ENCODE measurements around the gene RELN. TPM values are rescaled to one million over a fixed set of nuclear protein-coding genes. Genes with fewer than 3 reads are reported as not detected.
"Not testable (repeated sequence)": the region's sequence is repeated elsewhere in the genome, so short reads cannot be mapped to it uniquely, and the experiment has no call there.

RELN gene
- total RNA-seq, 1 donor from 2014 or later, result 168 TPM

DNA sequence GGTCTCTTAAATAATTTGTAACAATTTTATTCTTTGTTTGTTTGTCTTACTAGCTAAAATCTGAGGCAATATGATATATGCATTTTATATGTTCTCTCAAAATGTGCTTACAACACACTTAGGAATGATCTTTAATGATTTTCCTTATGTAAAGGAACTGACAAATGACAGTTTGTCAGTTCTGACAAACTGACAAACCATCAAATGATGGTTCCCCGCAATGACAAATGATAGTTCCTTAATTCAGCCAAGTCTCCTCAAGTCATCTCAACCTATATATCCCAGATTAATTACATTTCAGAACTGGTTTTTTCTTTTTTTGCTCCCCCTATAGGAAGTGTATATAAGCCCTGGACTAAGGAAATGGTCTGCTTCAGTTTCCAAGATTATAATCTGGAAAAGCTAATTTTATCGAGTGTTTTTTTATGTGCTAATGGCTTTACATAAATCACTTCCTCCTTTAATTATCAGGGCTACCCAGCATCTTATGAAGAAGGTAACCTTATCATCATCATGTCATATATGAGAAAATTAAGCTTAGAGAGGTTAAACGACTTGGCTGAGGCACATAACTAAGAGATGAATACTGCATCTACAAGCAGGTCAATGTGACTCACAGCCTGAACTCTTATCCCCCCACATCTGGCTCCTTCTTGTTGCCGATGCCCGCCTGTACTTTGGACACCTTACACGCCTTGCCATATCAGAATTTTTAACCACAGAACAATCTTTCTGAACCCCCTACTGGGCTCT, 75.1 kb downstream of the RELN start:
- intact Hi-C loops (cut with DNase I), result no loop called here
- ATAC-seq (no peak), DNase-seq (ENCODE audit: low spot score) (no peak)

DNA sequence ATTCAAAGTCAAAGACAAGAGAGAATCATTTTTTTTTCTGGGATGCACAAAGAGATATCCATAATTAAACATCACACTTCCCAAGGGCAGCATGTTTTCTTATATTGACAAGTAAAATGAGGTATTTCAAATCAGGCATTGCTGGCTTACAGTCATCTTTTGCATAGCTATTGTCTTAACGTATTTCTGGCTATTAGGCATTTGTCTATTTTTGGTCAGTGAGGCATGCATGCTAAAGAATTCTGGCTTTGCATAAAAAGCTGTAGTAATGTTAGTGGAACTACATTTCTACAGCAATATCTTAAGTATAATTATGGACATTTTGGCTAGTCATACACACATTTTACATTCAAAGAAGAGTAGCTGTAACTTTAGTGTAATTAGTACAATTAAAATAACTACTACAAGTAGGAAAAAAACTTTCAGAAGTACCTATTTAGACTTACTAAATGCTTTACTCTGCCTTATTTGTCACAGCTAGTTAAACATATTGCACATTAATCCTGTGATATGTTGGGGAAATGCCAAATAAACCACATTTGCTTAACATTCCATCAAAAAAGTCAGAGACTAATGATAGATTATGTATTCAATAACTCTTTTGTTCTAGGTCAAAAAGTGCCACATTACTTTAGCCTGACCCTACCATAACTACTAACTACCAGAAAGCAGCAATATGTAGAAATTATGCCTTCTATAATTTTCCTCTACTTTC, 76.4 kb downstream of the RELN start:
- no peak for ATAC-seq
- intact Hi-C loops (cut with DNase I), result no loop called here

DNA sequence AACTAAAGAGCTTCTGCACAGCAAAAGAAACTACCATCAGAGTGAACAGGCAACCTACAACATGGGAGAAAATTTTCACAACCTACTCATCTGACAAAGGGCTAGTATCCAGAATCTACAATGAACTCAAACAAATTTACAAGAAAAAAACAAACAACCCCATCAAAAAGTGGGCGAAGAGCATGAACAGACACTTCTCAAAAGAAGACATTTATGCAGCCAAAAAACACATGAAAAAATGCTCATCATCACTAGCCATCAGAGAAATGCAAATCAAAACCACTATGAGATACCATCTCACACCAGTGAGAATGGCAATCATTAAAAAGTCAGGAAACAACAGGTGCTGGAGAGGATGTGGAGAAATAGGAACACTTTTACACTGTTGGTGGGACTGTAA, 78.4 kb downstream of the RELN start:
- intact Hi-C loops (cut with DNase I); DNase-seq (ENCODE audit: low spot score); ATAC-seq: not testable (repeated sequence)

More for the DNA sequence above, 76.4 kb downstream of the RELN start:
- DNase-seq (ENCODE audit: low spot score), result no peak

- DNase-seq (ENCODE audit: low spot score) (no peak), ATAC-seq (no peak)
- intact Hi-C loops (cut with DNase I), result no loop called here
Observed at GRCh38 chr7:103905997-103906396, 83.5 kb downstream of the RELN start.

DNA sequence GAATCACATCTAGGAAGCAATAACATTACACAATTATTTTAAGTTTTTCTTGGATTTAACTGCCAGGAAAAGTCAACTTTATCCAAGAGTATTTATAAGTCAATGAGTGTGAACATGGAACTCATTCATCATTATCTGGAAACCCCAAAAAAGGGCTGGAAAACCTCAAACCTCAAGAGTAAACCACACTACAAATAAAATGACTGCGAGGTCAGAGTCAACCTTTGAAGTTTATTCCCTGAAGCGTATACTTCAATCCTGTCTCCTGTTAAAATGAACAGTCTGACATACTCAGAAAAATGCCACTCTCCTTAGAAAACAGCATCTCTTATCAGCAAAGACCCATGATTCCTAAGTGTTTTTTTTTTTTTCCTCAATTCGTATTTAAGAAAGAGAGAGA, 86.5 kb downstream of the RELN start:
- no peak for ATAC-seq
- DNase-seq (ENCODE audit: low spot score), result no peak
- intact Hi-C loops (cut with DNase I), result no loop called here

- intact Hi-C loops (cut with DNase I); ATAC-seq; DNase-seq (ENCODE audit: low spot score): not testable (repeated sequence)
Observed at GRCh38 chr7:103896826-103897225, 92.6 kb downstream of the RELN start.

DNA sequence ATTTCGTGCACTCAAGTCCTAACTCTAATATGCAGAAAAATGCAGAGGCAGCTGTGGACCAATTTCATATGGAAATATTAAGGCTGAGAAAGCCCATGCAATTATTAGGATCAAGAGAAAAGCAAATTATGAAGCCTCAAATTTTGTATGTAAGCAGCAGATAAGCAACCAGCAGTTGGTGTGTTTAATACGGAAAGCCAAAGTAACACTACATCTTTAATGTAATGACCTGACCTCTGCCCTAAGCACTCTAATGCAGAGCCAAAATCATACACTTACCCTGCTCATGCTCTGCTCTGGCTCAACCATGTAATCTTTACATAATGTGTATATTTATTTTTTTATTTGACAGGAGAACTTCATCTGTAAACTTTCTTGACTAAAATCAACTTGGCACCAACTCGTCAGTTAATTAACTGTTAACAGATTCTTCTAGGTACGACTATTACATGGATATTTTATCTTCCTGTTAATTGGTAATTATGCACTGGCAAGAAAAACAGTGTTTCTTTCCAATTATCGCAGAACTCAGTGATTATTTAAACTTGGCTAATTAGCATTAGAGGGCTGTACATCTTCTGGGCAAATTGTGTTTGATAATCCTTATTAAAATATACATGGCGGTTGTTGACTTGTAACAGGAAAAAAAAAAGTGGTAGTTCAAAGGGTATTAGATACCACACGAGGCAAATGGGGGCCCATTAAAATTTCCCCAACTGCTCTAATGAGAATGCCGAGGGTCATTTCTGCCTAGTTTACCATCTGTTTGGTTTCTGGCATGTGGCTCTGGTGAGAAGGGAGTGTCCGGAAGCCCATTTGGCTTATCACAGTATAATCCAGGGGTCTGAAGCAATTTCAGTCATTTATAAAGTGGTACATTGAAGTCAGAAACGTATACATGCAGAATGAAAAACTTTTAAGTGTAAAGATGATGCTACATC, 94.5 kb downstream of the RELN start:
- intact Hi-C loops (cut with DNase I), result no loop called here
- ATAC-seq, result no peak
- DNase-seq (ENCODE audit: low spot score), result no peak

DNA sequence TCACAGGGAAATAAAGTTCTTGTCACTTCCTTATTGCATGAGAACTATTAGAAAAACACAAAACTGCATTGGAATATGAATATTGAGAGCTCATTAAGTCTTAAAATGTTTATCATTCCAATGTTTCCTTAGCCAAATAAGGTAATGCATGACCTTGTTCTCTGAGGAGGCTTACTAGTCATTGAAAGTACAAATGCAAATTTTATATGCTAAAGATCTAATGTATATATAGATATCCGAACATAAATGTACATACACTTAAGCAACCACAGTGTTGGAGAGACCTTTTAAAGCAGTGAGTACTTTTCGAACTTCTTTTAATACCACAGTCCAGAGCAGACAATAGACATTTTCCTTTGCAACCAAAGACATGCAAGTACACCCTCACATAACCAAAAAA, 96.1 kb downstream of the RELN start:
- ATAC-seq (no peak), DNase-seq (ENCODE audit: low spot score) (no peak)
- intact Hi-C loops (cut with DNase I), result no loop called here

GRCh38 chr7:103889451-103889850, 100.0 kb downstream of the RELN start:
- intact Hi-C loops (cut with DNase I), result no loop called here
- no peak for ATAC-seq
- no peak for DNase-seq (ENCODE audit: low spot score)

DNA sequence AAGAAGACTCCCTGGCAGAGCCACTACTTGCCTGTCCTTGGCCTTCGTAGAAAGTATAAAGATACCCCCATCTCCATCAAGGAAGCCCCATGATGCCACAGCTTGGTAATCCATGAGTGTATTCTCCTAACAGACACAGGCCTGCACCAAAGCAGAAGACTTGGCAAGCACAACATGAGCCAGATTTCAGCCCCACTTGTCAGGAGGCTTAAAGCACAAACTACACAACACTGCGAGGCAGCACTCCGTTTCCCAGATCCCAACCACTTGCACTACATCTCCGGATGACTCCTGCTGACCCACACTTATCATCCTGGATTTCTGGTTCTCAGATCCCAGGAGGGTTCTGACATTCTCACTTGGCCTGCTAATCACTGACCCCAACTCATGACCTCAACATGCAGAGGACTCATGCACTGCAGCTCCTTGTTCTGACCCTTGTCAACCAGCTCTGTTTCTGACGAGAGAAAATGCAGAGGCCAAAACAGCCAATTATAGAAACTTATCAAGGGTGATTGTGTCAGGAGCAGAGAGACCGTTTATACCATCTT, 100.8 kb downstream of the RELN start:
- no peak for ATAC-seq
- intact Hi-C loops (cut with DNase I), result no loop called here
- no peak for DNase-seq (ENCODE audit: low spot score)

GRCh38 chr7:103887853-103888602, 101.4 kb downstream of the RELN start:
- intact Hi-C loops (cut with DNase I), result no loop called here
- DNase-seq (ENCODE audit: low spot score), result no peak
- no peak for ATAC-seq

DNA sequence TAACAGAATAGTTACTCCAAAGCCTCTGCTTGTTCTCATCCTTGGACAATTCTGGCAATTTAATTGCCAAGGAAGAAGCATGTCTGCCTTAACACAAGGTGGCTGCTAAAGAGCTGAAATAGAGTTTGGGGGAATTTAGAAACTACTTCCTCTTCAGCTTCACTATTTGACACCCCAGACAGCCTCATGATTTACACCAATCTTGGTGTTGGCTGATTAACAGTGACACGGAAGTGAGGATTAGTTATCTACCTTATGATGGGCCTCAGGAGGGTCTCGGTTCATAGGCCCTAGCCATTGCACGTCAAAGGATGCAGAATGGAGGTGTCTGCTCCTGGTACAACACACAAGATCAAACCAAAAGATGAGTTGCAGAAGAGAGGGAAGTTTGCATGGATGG, 102.4 kb downstream of the RELN start:
- intact Hi-C loops (cut with DNase I), result no loop called here
- ATAC-seq (no peak), DNase-seq (ENCODE audit: low spot score) (no peak)

- DNase-seq (ENCODE audit: low spot score) (no peak), ATAC-seq (no peak)
- intact Hi-C loops (cut with DNase I), result no loop called here
Observed at GRCh38 chr7:103879928-103880600, 109.4 kb downstream of the RELN start.

- DNase-seq (ENCODE audit: low spot score) (no peak), ATAC-seq (no peak)
- intact Hi-C loops (cut with DNase I), result no loop called here
Observed at GRCh38 chr7:103879411-103879810, 110.0 kb downstream of the RELN start.

- no peak for ATAC-seq
- no peak for DNase-seq (ENCODE audit: low spot score)
- intact Hi-C loops (cut with DNase I), result no loop called here
Observed at GRCh38 chr7:103877565-103877964, 111.9 kb downstream of the RELN start.

GRCh38 chr7:103875718-103876117, 113.7 kb downstream of the RELN start:
- intact Hi-C loops (cut with DNase I), result no loop called here
- no peak for DNase-seq (ENCODE audit: low spot score)
- ATAC-seq, result no peak

- ATAC-seq (no peak), DNase-seq (ENCODE audit: low spot score) (no peak)
- intact Hi-C loops (cut with DNase I), result no loop called here
Observed at GRCh38 chr7:103871473-103871872, 118.0 kb downstream of the RELN start.

DNA sequence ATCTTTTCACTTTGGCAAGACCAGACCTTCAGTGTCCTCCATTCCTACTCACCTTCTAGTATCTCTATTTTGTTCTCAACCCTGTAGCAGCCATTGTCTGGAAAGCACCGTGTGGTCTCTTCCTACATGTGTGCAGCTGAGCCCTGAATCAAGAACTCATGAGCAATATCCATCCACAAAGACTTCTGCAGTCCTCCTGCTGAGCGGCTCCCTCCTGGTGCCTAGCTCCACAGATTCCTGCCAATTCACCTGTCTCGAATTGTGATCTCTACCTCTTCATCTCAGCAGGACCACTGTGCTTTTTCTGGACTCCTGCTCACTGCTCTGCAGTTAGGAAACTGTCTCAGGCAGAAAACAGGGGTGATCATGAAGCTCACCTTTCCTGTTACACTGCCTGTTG, 118.8 kb downstream of the RELN start:
- ATAC-seq (no peak), DNase-seq (ENCODE audit: low spot score) (no peak)
- intact Hi-C loops (cut with DNase I), result no loop called here
